ENCODE measurements around the gene RHEB.

DNA sequence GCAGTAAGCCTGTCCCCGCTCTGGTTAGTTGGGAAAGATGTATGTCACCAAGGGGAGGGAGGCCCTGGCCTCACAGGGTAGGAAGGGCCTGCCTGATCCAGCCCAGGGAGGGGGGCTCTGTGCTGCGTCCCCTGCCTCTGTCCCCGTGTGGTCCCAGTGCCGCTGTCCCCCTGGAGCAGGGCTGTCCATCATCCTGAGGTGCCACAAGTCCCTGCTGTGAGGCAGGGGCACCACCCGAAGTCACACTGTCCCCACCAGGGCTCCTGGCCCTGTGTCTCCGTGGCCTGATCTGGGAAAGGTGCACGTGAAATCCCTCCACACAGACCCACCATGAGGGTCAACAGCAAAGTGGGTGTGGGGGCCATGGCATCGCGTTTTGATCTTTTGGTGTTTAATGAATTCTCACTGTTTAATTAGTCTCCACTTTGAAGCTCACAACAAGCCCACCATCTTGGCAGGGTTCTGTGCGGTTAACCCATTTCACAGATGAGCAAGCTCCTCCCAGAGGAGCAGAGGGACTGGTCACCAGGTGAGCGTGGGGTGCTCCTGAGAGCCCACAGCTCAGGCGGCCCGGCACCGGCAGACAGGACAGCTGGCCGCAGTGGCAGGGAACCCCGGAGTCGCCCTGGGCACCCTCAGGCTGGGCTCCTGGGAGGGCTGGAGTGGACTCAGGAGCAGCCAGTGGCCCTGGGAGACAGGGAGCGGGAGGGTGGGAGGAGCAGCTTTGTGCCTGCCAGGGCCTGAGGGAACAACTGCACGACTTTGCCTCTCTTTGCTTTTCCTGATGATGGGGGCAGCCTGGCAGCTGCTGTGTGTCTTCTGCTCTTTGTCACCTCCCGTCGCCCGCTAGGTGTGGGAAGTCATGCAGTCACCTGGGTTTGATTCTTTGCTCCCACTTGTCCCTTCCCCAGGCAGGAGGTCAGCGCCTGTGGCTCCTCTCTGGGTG lies 67.8 kb downstream of the RHEB start:
- TF ChIP-seq, protein P1, sequence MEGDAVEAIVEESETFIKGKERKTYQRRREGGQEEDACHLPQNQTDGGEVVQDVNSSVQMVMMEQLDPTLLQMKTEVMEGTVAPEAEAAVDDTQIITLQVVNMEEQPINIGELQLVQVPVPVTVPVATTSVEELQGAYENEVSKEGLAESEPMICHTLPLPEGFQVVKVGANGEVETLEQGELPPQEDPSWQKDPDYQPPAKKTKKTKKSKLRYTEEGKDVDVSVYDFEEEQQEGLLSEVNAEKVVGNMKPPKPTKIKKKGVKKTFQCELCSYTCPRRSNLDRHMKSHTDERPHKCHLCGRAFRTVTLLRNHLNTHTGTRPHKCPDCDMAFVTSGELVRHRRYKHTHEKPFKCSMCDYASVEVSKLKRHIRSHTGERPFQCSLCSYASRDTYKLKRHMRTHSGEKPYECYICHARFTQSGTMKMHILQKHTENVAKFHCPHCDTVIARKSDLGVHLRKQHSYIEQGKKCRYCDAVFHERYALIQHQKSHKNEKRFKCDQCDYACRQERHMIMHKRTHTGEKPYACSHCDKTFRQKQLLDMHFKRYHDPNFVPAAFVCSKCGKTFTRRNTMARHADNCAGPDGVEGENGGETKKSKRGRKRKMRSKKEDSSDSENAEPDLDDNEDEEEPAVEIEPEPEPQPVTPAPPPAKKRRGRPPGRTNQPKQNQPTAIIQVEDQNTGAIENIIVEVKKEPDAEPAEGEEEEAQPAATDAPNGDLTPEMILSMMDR (IDR thresholded peaks at IDR 0.05), result no peak
- no peak for TF ChIP-seq POLR2A (IDR thresholded peaks at IDR 0.05)

All from body of pancreas (tissue), 4 donors.